Activated T-cell treated with anti-CD3 and anti-CD28 coated beads, Interleukin-2, amount 50 U/mL, for 72 hours (primary cell): ENCODE results near the gene GTF3C2. TPM values are rescaled to one million over a fixed set of nuclear protein-coding genes. Genes with fewer than 3 reads are reported as not detected.

Experiments
- ATAC-seq, 2 donors: fragments of 150-1000 bp; cut with Tn5 transposase; replicated peaks in 1 of 2; 2 replicates each; pipeline ENCODE4 v1.10.0; 2021; ENCODE audit warnings: moderate library complexity in 2 of 2, mild to moderate bottlenecking in 1 of 2
- DNase-seq, 2 donors: peaks; one replicate each; pipeline ENCODE4 v3.0.0; 2021 to 2022; ENCODE audit warnings: mixed read lengths in 1 of 2
- H3K27ac Mint-ChIP-seq: one replicate; pipeline ENCODE4 v1.8.0; 2022; ENCODE audit warnings: mild to moderate bottlenecking, moderate library complexity, mixed read lengths
- H3K27me3 Mint-ChIP-seq: one replicate; pipeline ENCODE4 v1.8.0; 2022; ENCODE audit warnings: low read depth, mixed read lengths
- H3K36me3 Mint-ChIP-seq, 2 donors: one replicate each; pipeline ENCODE4 v1.8.0; 2022; ENCODE audit warnings: mixed read lengths in 2 of 2, mild to moderate bottlenecking in 1 of 2; ENCODE audit not compliant: insufficient read depth in 2 of 2
- H3K4me1 Mint-ChIP-seq: one replicate; pipeline ENCODE4 v1.8.0; 2022; ENCODE audit warnings: low read depth, mixed read lengths
- H3K4me3 Mint-ChIP-seq, 2 donors: one replicate each; pipeline ENCODE4 v1.8.0; 2022; ENCODE audit warnings: mild to moderate bottlenecking in 2 of 2, mixed read lengths in 2 of 2, moderate library complexity in 2 of 2
- H3K9me3 Mint-ChIP-seq, 2 donors: one replicate each; pipeline ENCODE4 v1.8.0; 2022; ENCODE audit warnings: mixed read lengths in 2 of 2
- total RNA-seq, 2 donors: library from RNA; stranded (reverse); gene quantifications; one replicate each; pipeline ENCODE4 v1.2.3, GENCODE V29; 2022

GTF3C2 gene
- total RNA-seq, 2 donors from 2014 or later: 56.6 to 58.7 TPM

GRCh38 chr2:27378096-27378808, 21.7 kb upstream of the GTF3C2 start:
- Mint-ChIP-seq H3K9me3 (no peaks in the 10 kb centered on the region), H3K4me1 (peaks cover 26% of the 10 kb centered on the region), H3K27ac (no peak overlapping the region), H3K27me3 (no peaks in the 10 kb centered on the region), H3K4me3 (no peak overlapping the region), H3K36me3 (peaks cover 6 to 15% of the 10 kb centered on the region in 2 donors)
- ATAC-seq: no peak
- DNase-seq: no peak

GRCh38 chr2:27377618-27378095, 21.1 kb upstream of the GTF3C2 start:
- peaks cover 29% of the 10 kb centered on the region for H3K4me1 Mint-ChIP-seq
- H3K4me3 Mint-ChIP-seq: no peak overlapping the region
- H3K36me3 Mint-ChIP-seq: peaks cover 6 to 18% of the 10 kb centered on the region in 2 donors
- ATAC-seq (no peak), DNase-seq (no peak)
- H3K27ac Mint-ChIP-seq: peak overlapping the region; percentile 23
- no peaks in the 10 kb centered on the region for H3K9me3 Mint-ChIP-seq
- H3K27me3 Mint-ChIP-seq: no peaks in the 10 kb centered on the region

GRCh38 chr2:27376866-27377617, 20.5 kb upstream of the GTF3C2 start:
- Mint-ChIP-seq H3K27me3 (no peaks in the 10 kb centered on the region), H3K9me3 (no peaks in the 10 kb centered on the region), H3K27ac (peak overlapping the region; percentile 27), H3K4me3 (no peak overlapping the region), H3K4me1 (peaks cover 35% of the 10 kb centered on the region), H3K36me3 (peaks cover 8 to 20% of the 10 kb centered on the region in 2 donors)
- DNase-seq (no peak), ATAC-seq (no peak)

GRCh38 chr2:27376151-27376865, 19.7 kb upstream of the GTF3C2 start:
- Mint-ChIP-seq H3K9me3 (no peaks in the 10 kb centered on the region), H3K4me3 (no peak overlapping the region), H3K36me3 (peaks cover 9 to 20% of the 10 kb centered on the region in 2 donors), H3K27ac (peak overlapping the region; percentile 27), H3K4me1 (peaks cover 38% of the 10 kb centered on the region), H3K27me3 (no peaks in the 10 kb centered on the region)
- ATAC-seq (no peak), DNase-seq (no peak)

- ATAC-seq (no peak), DNase-seq (no peak)
- Mint-ChIP-seq H3K27ac (peak overlapping the region; percentile 51), H3K4me1 (peaks cover 33% of the 10 kb centered on the region), H3K27me3 (no peaks in the 10 kb centered on the region), H3K9me3 (no peaks in the 10 kb centered on the region), H3K36me3 (peaks cover 12 to 13% of the 10 kb centered on the region in 2 donors), H3K4me3 (no peak overlapping the region)
Observed at GRCh38 chr2:27375513-27376099, 19.0 kb upstream of the GTF3C2 start.

GRCh38 chr2:27373567-27373966, 17.0 kb upstream of the GTF3C2 start:
- Mint-ChIP-seq H3K4me1 (peaks cover 30% of the 10 kb centered on the region), H3K9me3 (no peaks in the 10 kb centered on the region), H3K36me3 (peaks cover 12 to 16% of the 10 kb centered on the region in 2 donors), H3K4me3 (no peak overlapping the region), H3K27me3 (no peaks in the 10 kb centered on the region), H3K27ac (peak overlapping the region; percentile 9)
- DNase-seq (no peak), ATAC-seq (no peak)

- Mint-ChIP-seq H3K36me3 (peaks cover 12 to 16% of the 10 kb centered on the region in 2 donors), H3K27ac (peak overlapping the region; percentile 95), H3K9me3 (no peaks in the 10 kb centered on the region), H3K27me3 (no peaks in the 10 kb centered on the region), H3K4me1 (peaks cover 34% of the 10 kb centered on the region), H3K4me3 (peak overlapping the region; percentile 13 to 45)
- no peak for DNase-seq
- no peak for ATAC-seq
Observed at GRCh38 chr2:27372937-27373336, 16.4 kb upstream of the GTF3C2 start.

- Mint-ChIP-seq H3K4me1 (peaks cover 34% of the 10 kb centered on the region), H3K27me3 (no peaks in the 10 kb centered on the region), H3K36me3 (peaks cover 14 to 15% of the 10 kb centered on the region in 2 donors), H3K9me3 (no peaks in the 10 kb centered on the region), H3K4me3 (peak overlapping the region; percentile 82 to 83), H3K27ac (peak overlapping the region; percentile 95)
- peak; percentile 13 to 25 for ATAC-seq
- peak; percentile 27 to 38 for DNase-seq
Observed at GRCh38 chr2:27370816-27371620, 14.5 kb upstream of the GTF3C2 start.

- Mint-ChIP-seq H3K36me3 (peaks cover 12 to 13% of the 10 kb centered on the region in 2 donors), H3K27ac (peak within 1 kb of the TSS; percentile 95), H3K9me3 (no peaks in the 10 kb centered on the region), H3K4me1 (peaks cover 34% of the 10 kb centered on the region), H3K4me3 (peak within 1 kb of the TSS; percentile 82 to 83), H3K27me3 (no peaks in the 10 kb centered on the region)
- peak; percentile 99 for DNase-seq
- peak; percentile 94 to 95 for ATAC-seq
Observed at GRCh38 chr2:27370026-27370815, 13.7 kb upstream of the GTF3C2 start, which contains the start of the genes EIF2B4 and SNX17. TSS of gene EIF2B4 (minus strand) at chr2:27370338. CDS start at chr2:27370314, 24 bp downstream. TSS of gene SNX17 (plus strand) at chr2:27370616. CDS start at chr2:27370744, 128 bp downstream.

GRCh38 chr2:27369471-27370025, 13.0 kb upstream of the GTF3C2 start:
- Mint-ChIP-seq H3K4me3 (peak overlapping the region; percentile 82 to 83), H3K27me3 (no peaks in the 10 kb centered on the region), H3K27ac (peak overlapping the region; percentile 27), H3K36me3 (peaks cover 12 to 13% of the 10 kb centered on the region in 2 donors), H3K9me3 (no peaks in the 10 kb centered on the region), H3K4me1 (peaks cover 34% of the 10 kb centered on the region)
- no peak for DNase-seq
- ATAC-seq: no peak

GRCh38 chr2:27363933-27364332, 7.4 kb upstream of the GTF3C2 start:
- H3K4me1 Mint-ChIP-seq: peaks cover 27% of the 10 kb centered on the region
- ATAC-seq: peak; percentile 43
- H3K27me3 Mint-ChIP-seq: no peaks in the 10 kb centered on the region
- no peak overlapping the region for H3K27ac Mint-ChIP-seq
- no peak overlapping the region for H3K4me3 Mint-ChIP-seq
- no peaks in the 10 kb centered on the region for H3K9me3 Mint-ChIP-seq
- H3K36me3 Mint-ChIP-seq: peaks cover 1 to 12% of the 10 kb centered on the region in 2 donors
- no peak for DNase-seq
